HepG2 (cell line): ENCODE data around the gene SYT9. TPM values are rescaled to one million over a fixed set of nuclear protein-coding genes. Genes with fewer than 3 reads are reported as not detected.

Experiments used
- ATAC-seq: fragments of 200-7000 bp; cut with Tn5 transposase; 3 replicates; pipeline ENCODE4 v1.9.1; 2020; ENCODE audit warnings: mild to moderate bottlenecking, moderate library complexity
- BruUV-seq: library from RNA; stranded (reverse); fragments of 400-500 nt; replicated peaks from 2 replicates; lab custom pipeline; 2021; lab: Mats Ljungman, UMichigan
- CTCF ChIA-PET: fragments of 300-600 bp; formaldehyde crosslinking; extraction: SDS; loops from one replicate; lab custom pipeline; 2021; ENCODE audit warnings: low total read pairs, inconsistent platforms, low intra/inter-chr PET ratio; lab: Yijun Ruan, JAX
- POLR2A ChIA-PET: fragments of 350-600 bp; sonication (Branson Sonifier 250); formaldehyde crosslinking; loops from one replicate; lab custom pipeline; 2020; ENCODE audit warnings: antibody characterized with exemption, inconsistent platforms; lab: Yijun Ruan, JAX
- DNase-seq: peaks from one replicate; pipeline ENCODE4 v3.0.0-alpha.2; 2015; ENCODE audit warnings: low spot score
- FAIRE-seq: peaks from 3 replicates; lab custom pipeline; 2011; peaks lifted over from hg19 to GRCh38; lab: Jason Lieb, UNC
- H2AFZ ChIP-seq: one replicate; pipeline ENCODE4 v1.6.1; 2011; ENCODE audit warnings: low read length, inconsistent platforms
- H3K27ac ChIP-seq: fragments of 300-600 bp; 3 replicates; pipeline ENCODE4 v1.8.0; 2011; ENCODE audit warnings: mixed run types, mild to moderate bottlenecking, mixed read lengths, low read length, inconsistent platforms; ENCODE audit not compliant: insufficient read depth; ENCODE audit errors: extremely low read length
- H3K27me3 ChIP-seq, 2 experiments: fragments of 200-600 bp in 1 of 2; 2 replicates in 1 of 2; 3 replicates in 1 of 2; pipeline versions ENCODE4 v1.6.0 to v1.8.0; 2011; ENCODE audit warnings: low read length in 2 of 2, mild to moderate bottlenecking in 2 of 2, moderate library complexity in 2 of 2, inconsistent platforms in 1 of 2; ENCODE audit not compliant: insufficient read depth in 2 of 2, control insufficient read depth in 1 of 2
- H3K36me3 ChIP-seq, 2 experiments: fragments of 200-600 bp in 1 of 2; replicated peaks in 1 of 2; 2 replicates in 1 of 2; 3 replicates in 1 of 2; pipeline versions ENCODE4 v1.5.1 to v1.8.0; 2011; ENCODE audit warnings: low read length in 2 of 2, inconsistent platforms in 1 of 2; ENCODE audit not compliant: insufficient read depth in 2 of 2, control insufficient read depth in 1 of 2
- H3K4me1 ChIP-seq: 2 replicates; pipeline ENCODE4 v1.5.1; 2012; ENCODE audit warnings: low read length, inconsistent platforms; ENCODE audit not compliant: insufficient read depth
- H3K4me2 ChIP-seq: 2 replicates; pipeline ENCODE4 v1.6.0; 2011; ENCODE audit warnings: low read depth, low read length, inconsistent platforms
- H3K4me3 ChIP-seq, 3 experiments: fragments of 200-600 bp in 1 of 3; sonication (generic), shearing (Covaris generic) in 1 of 3; replicated peaks in 1 of 3; 2 replicates each; pipeline ENCODE4 v1.5.1; 2011 to 2016; ENCODE audit warnings: low read length in 3 of 3, inconsistent platforms in 2 of 3, low read depth in 2 of 3, mild to moderate bottlenecking in 2 of 3, control low read depth in 1 of 3, mixed read lengths in 1 of 3; ENCODE audit not compliant: insufficient read depth in 1 of 3
- H3K79me2 ChIP-seq: one replicate; pipeline ENCODE4 v1.6.1; 2011; ENCODE audit warnings: low read length, inconsistent platforms; ENCODE audit not compliant: insufficient read depth
- H3K9ac ChIP-seq: 2 replicates; pipeline ENCODE4 v1.6.0; 2011; ENCODE audit warnings: mild to moderate bottlenecking, low read depth, low read length, inconsistent platforms; ENCODE audit not compliant: insufficient read depth
- H3K9me3 ChIP-seq: 2 replicates; pipeline ENCODE4 v1.5.1; 2012; ENCODE audit warnings: mild to moderate bottlenecking, low read length
- H4K20me1 ChIP-seq: 2 replicates; pipeline ENCODE4 v1.6.0; 2011; ENCODE audit warnings: inconsistent platforms, mild to moderate bottlenecking, low read length, moderate library complexity; ENCODE audit not compliant: insufficient read depth
- BORCS8-MEF2B ChIP-seq: sonication (generic); formaldehyde crosslinking; IDR thresholded peaks from 2 replicates; pipeline ENCODE4 v1.8.0; 2022; ENCODE audit warnings: mild to moderate bottlenecking, missing genetic modification reagents
- GABPB1 ChIP-seq: IDR thresholded peaks from 2 replicates; pipeline ENCODE4 v1.6.1; 2016; ENCODE audit warnings: mild to moderate bottlenecking, missing genetic modification reagents, moderate library complexity, missing compliant biosample characterization
- GTF2F1 ChIP-seq: fragments of 150-350 bp; IDR thresholded peaks from 2 replicates; pipeline ENCODE4 v1.6.1; 2014; ENCODE audit warnings: low read length
- KAT2B ChIP-seq: fragments of 150-350 bp; IDR thresholded peaks from 2 replicates; pipeline ENCODE4 v1.6.1; 2014; ENCODE audit warnings: low read depth, low read length, borderline replicate concordance
- KLF15 ChIP-seq: sonication (generic); formaldehyde crosslinking; IDR thresholded peaks from 2 replicates; pipeline ENCODE4 v1.8.1; 2023; ENCODE audit warnings: borderline replicate concordance, mild to moderate bottlenecking, inconsistent platforms, missing genetic modification reagents, mixed read lengths
- RFXAP ChIP-seq: sonication (generic); formaldehyde crosslinking; IDR thresholded peaks from 2 replicates; pipeline ENCODE4 v1.4.0; 2020; ENCODE audit warnings: missing genetic modification reagents, borderline replicate concordance
- SOX13 ChIP-seq, 3 experiments: fragments of 450-650 bp in 1 of 3; sonication (generic) in 1 of 3; formaldehyde crosslinking in 1 of 3; IDR thresholded peaks in 2 of 3; conservative IDR thresholded peaks in 1 of 3; 2 replicates each; pipeline versions ENCODE4 v1.5.0 to v1.6.1; 2016 to 2020; ENCODE audit warnings: antibody characterized with exemption in 1 of 3, mild to moderate bottlenecking in 1 of 3, missing compliant biosample characterization in 1 of 3, missing genetic modification reagents in 1 of 3, moderate library complexity in 1 of 3
- SRF ChIP-seq: IDR thresholded peaks from 2 replicates; pipeline ENCODE4 v1.6.1; 2011; ENCODE audit warnings: mild to moderate bottlenecking, low read depth, low read length, moderate library complexity
- SRSF9 ChIP-seq: fragments of 200-400 bp; formaldehyde crosslinking; IDR thresholded peaks from 2 replicates; pipeline ENCODE4 v1.6.1; 2018; ENCODE audit warnings: borderline replicate concordance, mild to moderate bottlenecking, low read depth, low read length; ENCODE audit not compliant: insufficient read depth, poor library complexity, severe bottlenecking
- ZBTB33 ChIP-seq: sonication (generic); formaldehyde crosslinking; IDR thresholded peaks from 2 replicates; pipeline ENCODE4 v1.4.0; 2020; ENCODE audit warnings: missing genetic modification reagents
- ZBTB8A ChIP-seq: sonication (generic); formaldehyde crosslinking; IDR thresholded peaks from 2 replicates; pipeline ENCODE4 v1.4.0; 2020; ENCODE audit warnings: mild to moderate bottlenecking, low read depth, missing genetic modification reagents, borderline replicate concordance
- ZMAT3 ChIP-seq: sonication (generic); formaldehyde crosslinking; conservative IDR thresholded peaks from 2 replicates; pipeline ENCODE4 v1.7.0; 2021; ENCODE audit warnings: missing genetic modification reagents
- ZNF569 ChIP-seq: sonication (generic); formaldehyde crosslinking; IDR thresholded peaks from 2 replicates; pipeline ENCODE4 v1.5.0; 2020; ENCODE audit warnings: mild to moderate bottlenecking, missing genetic modification reagents, moderate library complexity, borderline replicate concordance
- WGBS: methylation state at CpG from one replicate; pipeline ENCODE4 v1.1.6; 2017; ENCODE audit warnings: low lambda C conversion rate; 5-methylcytosine and 5-hydroxymethylcytosine counted together
- in situ Hi-C: cut with HindIII; loops from 2 replicates; pipeline ENCODE4 v1.10.0; 2017; ENCODE audit warnings: low pct_unique_long_range_greater_than_20kb; ENCODE audit not compliant: extremely low pct_ligation_motif_present
- intact Hi-C: fragments of 100-400 bp; cut with micrococcal nuclease; formaldehyde crosslinking; loops from one replicate; pipeline ENCODE4 v1.10.0; 2022; ENCODE audit not compliant: unreplicated experiment
- polyA plus RNA-seq, 8 experiments: library from polyadenylated mRNA; depleted of rRNA in 3 of 8; stranded (reverse) in 7 of 8; unstranded in 1 of 8; fragments of >200 nt; fragmentation: Illumina TruSeq in 4 of 8; extraction: Trizol in 4 of 8; gene quantifications; 2 replicates each; pipeline versions ENCODE4 v1.2.1 to v1.2.3, GENCODE V29; 2011 to 2016; ENCODE audit warnings: low read depth in 4 of 8, missing spikeins in 1 of 8, mixed read lengths in 1 of 8; ENCODE audit not compliant: insufficient read depth in 1 of 8
- total RNA-seq, 5 experiments: library from RNA; depleted of rRNA; stranded (reverse); fragments of >200 nt; fragmentation: Illumina TruSeq; extraction: Trizol; gene quantifications; 2 replicates each; pipeline ENCODE4 v1.2.3, GENCODE V29; 2016; ENCODE audit warnings: low read depth in 1 of 5
- TF ChIP-seq, protein P1 (sequence below): sonication (generic); formaldehyde crosslinking; IDR thresholded peaks from 2 replicates; pipeline ENCODE4 v1.4.0; 2020; ENCODE audit warnings: missing genetic modification reagents, borderline replicate concordance

The SYT9 gene
- total and polyA plus RNA-seq, 2 of the 13 experiments (the other 11 are each of a cell fraction or from before 2014, with no cell fraction given), result not detected

GRCh38 chr11:7320306-7320705, 68.6 kb downstream of the SYT9 start (continued):
- TF ChIP-seq RFXAP (CRISPR knock-in tag), result no peak
- no peak for TF ChIP-seq SRF
- TF ChIP-seq, all 625 proteins: peak for 0

GRCh38 chr11:7321473-7322450, 70.1 kb downstream of the SYT9 start:
- ATAC-seq (no peak), DNase-seq (no peak), FAIRE-seq (no peak)
- Histone ChIP-seq H3K4me1 (no peaks in the 10 kb centered on the region), H3K36me3 (no peaks in the 10 kb centered on the region), H4K20me1 (no peaks in the 10 kb centered on the region), H3K27me3 (0 out of 5 replicates have a peak, but pooled peaks cover 0 to 4% of the 10 kb centered on the region in 2 experiments), H3K9me3 (no peaks in the 10 kb centered on the region), H3K4me3 (no peak overlapping the region), H3K27ac (no peak overlapping the region), H3K79me2 (no peaks in the 10 kb centered on the region), H3K4me2 (no peak overlapping the region), H2AFZ (no peak overlapping the region), H3K9ac (no peak overlapping the region)
- BruUV-seq, result no TSS peak
- in situ Hi-C loops (no loop called here), intact Hi-C loops (no loop called here)
- ChIA-PET POLR2A (no interaction called here), CTCF (no interaction called here)
- 0% methylated on average over 6 of the region's 7 CpGs for WGBS
- TF ChIP-seq BORCS8-MEF2B (CRISPR knock-in tag), result no peak
- no peak for TF ChIP-seq KLF15 (CRISPR knock-in tag)
- TF ChIP-seq ZBTB8A, result no peak
- TF ChIP-seq ZNF569 (CRISPR knock-in tag), result no peak
- no peak for TF ChIP-seq SOX13 (IDR thresholded peaks at IDR 0.05)
- no peak for TF ChIP-seq SOX13 (CRISPR knock-in tag; conservative IDR thresholded peaks at IDR 0.05 in 1 of 2, IDR thresholded peaks at IDR 0.05 in 1 of 2)
- TF ChIP-seq ZMAT3 (CRISPR knock-in tag), result no peak
- TF ChIP-seq KAT2B, result no peak
- TF ChIP-seq, protein P1, sequence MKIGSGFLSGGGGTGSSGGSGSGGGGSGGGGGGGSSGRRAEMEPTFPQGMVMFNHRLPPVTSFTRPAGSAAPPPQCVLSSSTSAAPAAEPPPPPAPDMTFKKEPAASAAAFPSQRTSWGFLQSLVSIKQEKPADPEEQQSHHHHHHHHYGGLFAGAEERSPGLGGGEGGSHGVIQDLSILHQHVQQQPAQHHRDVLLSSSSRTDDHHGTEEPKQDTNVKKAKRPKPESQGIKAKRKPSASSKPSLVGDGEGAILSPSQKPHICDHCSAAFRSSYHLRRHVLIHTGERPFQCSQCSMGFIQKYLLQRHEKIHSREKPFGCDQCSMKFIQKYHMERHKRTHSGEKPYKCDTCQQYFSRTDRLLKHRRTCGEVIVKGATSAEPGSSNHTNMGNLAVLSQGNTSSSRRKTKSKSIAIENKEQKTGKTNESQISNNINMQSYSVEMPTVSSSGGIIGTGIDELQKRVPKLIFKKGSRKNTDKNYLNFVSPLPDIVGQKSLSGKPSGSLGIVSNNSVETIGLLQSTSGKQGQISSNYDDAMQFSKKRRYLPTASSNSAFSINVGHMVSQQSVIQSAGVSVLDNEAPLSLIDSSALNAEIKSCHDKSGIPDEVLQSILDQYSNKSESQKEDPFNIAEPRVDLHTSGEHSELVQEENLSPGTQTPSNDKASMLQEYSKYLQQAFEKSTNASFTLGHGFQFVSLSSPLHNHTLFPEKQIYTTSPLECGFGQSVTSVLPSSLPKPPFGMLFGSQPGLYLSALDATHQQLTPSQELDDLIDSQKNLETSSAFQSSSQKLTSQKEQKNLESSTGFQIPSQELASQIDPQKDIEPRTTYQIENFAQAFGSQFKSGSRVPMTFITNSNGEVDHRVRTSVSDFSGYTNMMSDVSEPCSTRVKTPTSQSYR (CRISPR knock-in tag), result no peak
- no peak for TF ChIP-seq GTF2F1
- no peak for TF ChIP-seq SRSF9
- TF ChIP-seq ZBTB33 (CRISPR knock-in tag), result no peak
- no peak for TF ChIP-seq GABPB1
